GM03348 (cell line): ENCODE data around the gene TMEM139.
A peak's percentile ranks its signal among the peaks of the same experiment; 100 is the strongest.

Experiments used
- DNase-seq: peaks from one replicate; pipeline ENCODE4 v3.0.0; 2012; ENCODE audit warnings: low spot score

TMEM139 gene

GRCh38 chr7:143325240-143325639, 40.5 kb downstream of the TMEM139 start:
- no peak for DNase-seq

- no peak for DNase-seq
Measured at GRCh38 chr7:143327903-143328302, 43.1 kb downstream of the TMEM139 start.

- DNase-seq, result no peak
Measured at GRCh38 chr7:143329471-143330170, 44.9 kb downstream of the TMEM139 start.

- DNase-seq, result peak; percentile 93
Measured at GRCh38 chr7:143331179-143331801, 46.5 kb downstream of the TMEM139 start.

GRCh38 chr7:143334244-143334643, 49.5 kb downstream of the TMEM139 start:
- no peak for DNase-seq

GRCh38 chr7:143337216-143337615, 52.5 kb downstream of the TMEM139 start:
- DNase-seq, result no peak
